Activated naive CD4-positive, alpha-beta T cell treated with anti-CD3 and anti-CD28 coated beads, Interleukin-2, amount 50 U/mL, for 72 hours (primary cell): ENCODE measurements around the gene NT5DC4. TPM values are rescaled to one million over a fixed set of nuclear protein-coding genes. Genes with fewer than 3 reads are reported as not detected.
"Not testable (repeated sequence)": the region's sequence is repeated elsewhere in the genome, so short reads cannot be mapped to it uniquely, and the experiment has no call there.

Experiments
- ATAC-seq, 2 donors: fragments of 150-1000 bp; cut with Tn5 transposase; 2 replicates each; pipeline ENCODE4 v1.10.0; 2021; ENCODE audit warnings: mild to moderate bottlenecking in 2 of 2, moderate library complexity in 2 of 2
- DNase-seq, 2 donors: peaks; one replicate each; pipeline ENCODE4 v3.0.0; 2021 to 2022; ENCODE audit warnings: low spot score in 2 of 2
- H3K27ac Mint-ChIP-seq, 2 donors: one replicate each; pipeline ENCODE4 v1.8.0; 2022; ENCODE audit warnings: mild to moderate bottlenecking in 2 of 2, mixed read lengths in 2 of 2
- H3K36me3 Mint-ChIP-seq, 2 donors: one replicate each; pipeline ENCODE4 v1.8.0; 2022; ENCODE audit warnings: mixed read lengths in 2 of 2
- H3K9me3 Mint-ChIP-seq, 2 donors: one replicate each; pipeline ENCODE4 v1.8.0; 2022; ENCODE audit warnings: mixed read lengths in 2 of 2
- total RNA-seq, 2 donors: library from RNA; stranded (reverse); gene quantifications; one replicate each; pipeline ENCODE4 v1.2.3, GENCODE V29; 2022

Gene NT5DC4
- total RNA-seq, 2 donors from 2014 or later, result not detected

- Mint-ChIP-seq H3K27ac (no peak overlapping the region), H3K9me3 (no peaks in the 10 kb centered on the region), H3K36me3 (no peaks in the 10 kb centered on the region)
- ATAC-seq (no peak), DNase-seq (no peak)
Observed at GRCh38 chr2:112714331-112714730, 6.5 kb upstream of the NT5DC4 start.

- Mint-ChIP-seq H3K36me3 (no peaks in the 10 kb centered on the region), H3K9me3 (no peaks in the 10 kb centered on the region), H3K27ac (no peak overlapping the region)
- DNase-seq (no peak), ATAC-seq (no peak)
Observed at GRCh38 chr2:112714836-112715631, 5.8 kb upstream of the NT5DC4 start.

GRCh38 chr2:112716094-112716493 is 4.7 kb upstream of the NT5DC4 start:
- DNase-seq, H3K27ac Mint-ChIP-seq, ATAC-seq, H3K9me3 Mint-ChIP-seq, H3K36me3 Mint-ChIP-seq: not testable (repeated sequence)

- ATAC-seq, H3K27ac Mint-ChIP-seq, H3K36me3 Mint-ChIP-seq, H3K9me3 Mint-ChIP-seq, DNase-seq: not testable (repeated sequence)
Observed at GRCh38 chr2:112716826-112717352, 3.9 kb upstream of the NT5DC4 start.

- ATAC-seq (no peak), DNase-seq (no peak)
- H3K9me3 Mint-ChIP-seq, result no peaks in the 10 kb centered on the region
- no peaks in the 10 kb centered on the region for H3K36me3 Mint-ChIP-seq
- H3K27ac Mint-ChIP-seq, result no peak overlapping the region
Observed at GRCh38 chr2:112718863-112719370, 1.9 kb upstream of the NT5DC4 start.

GRCh38 chr2:112721819-112722522 is 1.2 kb downstream of the NT5DC4 start:
- H3K27ac Mint-ChIP-seq, result no peak overlapping the region
- ATAC-seq, result no peak
- H3K9me3 Mint-ChIP-seq, result no peaks in the 10 kb centered on the region
- DNase-seq, result no peak
- no peaks in the 10 kb centered on the region for H3K36me3 Mint-ChIP-seq

GRCh38 chr2:112722816-112723546 is 2.2 kb downstream of the NT5DC4 start:
- ATAC-seq, result no peak
- DNase-seq, result no peak
- H3K36me3 Mint-ChIP-seq, result no peaks in the 10 kb centered on the region
- H3K27ac Mint-ChIP-seq, result peak overlapping the region; percentile 22 to 33
- no peaks in the 10 kb centered on the region for H3K9me3 Mint-ChIP-seq

GRCh38 chr2:112723547-112723940 is 2.7 kb downstream of the NT5DC4 start:
- H3K36me3 Mint-ChIP-seq, result no peaks in the 10 kb centered on the region
- ATAC-seq (no peak), DNase-seq (no peak)
- H3K9me3 Mint-ChIP-seq, result no peaks in the 10 kb centered on the region
- H3K27ac Mint-ChIP-seq, result peak overlapping the region in 1 of 2 donors; percentile 33

- no peak overlapping the region for H3K27ac Mint-ChIP-seq
- H3K9me3 Mint-ChIP-seq, result no peaks in the 10 kb centered on the region
- DNase-seq, result no peak
- H3K36me3 Mint-ChIP-seq, result no peaks in the 10 kb centered on the region
- ATAC-seq, result no peak
Observed at GRCh38 chr2:112723995-112724394, 3.2 kb downstream of the NT5DC4 start.

- DNase-seq (no peak), ATAC-seq (no peak)
- H3K27ac Mint-ChIP-seq, result peak overlapping the region in 1 of 2 donors; percentile 59
- no peaks in the 10 kb centered on the region for H3K36me3 Mint-ChIP-seq
- H3K9me3 Mint-ChIP-seq, result no peaks in the 10 kb centered on the region
Observed at GRCh38 chr2:112724591-112725525, 4.0 kb downstream of the NT5DC4 start.

GRCh38 chr2:112725545-112726457 is 5.0 kb downstream of the NT5DC4 start:
- no peak for DNase-seq
- Mint-ChIP-seq H3K36me3 (no peaks in the 10 kb centered on the region), H3K27ac (peak overlapping the region in 1 of 2 donors; percentile 59), H3K9me3 (no peaks in the 10 kb centered on the region)
- ATAC-seq, result peak in 1 of 2 donors; percentile 6

- H3K27ac Mint-ChIP-seq, result peak overlapping the region in 1 of 2 donors; percentile 59
- DNase-seq (peak; percentile 88 to 92), ATAC-seq (peak; percentile 94)
- H3K9me3 Mint-ChIP-seq, result no peaks in the 10 kb centered on the region
- H3K36me3 Mint-ChIP-seq, result no peaks in the 10 kb centered on the region
Observed at GRCh38 chr2:112726487-112727190, 5.8 kb downstream of the NT5DC4 start.

GRCh38 chr2:112727276-112728028 is 6.6 kb downstream of the NT5DC4 start:
- DNase-seq (no peak), ATAC-seq (no peak)
- H3K27ac Mint-ChIP-seq, result no peak overlapping the region
- no peaks in the 10 kb centered on the region for H3K9me3 Mint-ChIP-seq
- H3K36me3 Mint-ChIP-seq, result no peaks in the 10 kb centered on the region

GRCh38 chr2:112728029-112728362 is 7.2 kb downstream of the NT5DC4 start:
- DNase-seq (no peak), ATAC-seq (no peak)
- no peaks in the 10 kb centered on the region for H3K36me3 Mint-ChIP-seq
- no peaks in the 10 kb centered on the region for H3K9me3 Mint-ChIP-seq
- H3K27ac Mint-ChIP-seq, result no peak overlapping the region
